ENCODE data around the gene MAP3K3.

DNA sequence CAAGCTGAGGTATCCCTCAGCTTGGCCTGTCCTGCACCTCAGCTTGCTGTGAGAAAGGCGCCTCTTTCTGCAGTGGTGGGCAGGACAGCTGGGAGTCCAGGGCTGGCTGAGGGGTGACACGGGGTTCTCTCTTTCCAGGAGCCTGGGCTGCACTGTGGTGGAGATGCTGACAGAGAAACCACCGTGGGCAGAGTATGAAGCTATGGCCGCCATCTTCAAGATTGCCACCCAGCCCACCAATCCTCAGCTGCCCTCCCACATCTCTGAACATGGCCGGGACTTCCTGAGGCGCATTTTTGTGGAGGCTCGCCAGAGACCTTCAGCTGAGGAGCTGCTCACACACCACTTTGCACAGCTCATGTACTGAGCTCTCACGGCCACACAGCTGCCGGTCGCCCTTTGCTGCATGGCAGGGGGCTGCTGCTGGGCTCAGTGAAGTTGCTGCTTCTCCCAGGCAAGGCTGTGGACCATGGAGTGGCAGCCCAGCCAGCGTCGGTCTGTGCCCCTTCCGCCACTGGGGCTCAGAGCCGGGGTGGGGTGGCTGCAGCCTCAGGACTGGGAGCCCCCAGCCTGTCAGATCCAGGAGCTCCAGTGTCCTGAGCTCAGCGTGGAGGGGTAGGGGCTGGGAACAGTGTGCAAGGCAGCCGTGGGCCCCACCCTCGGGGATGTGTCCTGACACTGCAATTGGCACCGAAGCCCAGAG is 71.3 kb downstream of the MAP3K3 start:
- TF ChIP-seq, protein P1, sequence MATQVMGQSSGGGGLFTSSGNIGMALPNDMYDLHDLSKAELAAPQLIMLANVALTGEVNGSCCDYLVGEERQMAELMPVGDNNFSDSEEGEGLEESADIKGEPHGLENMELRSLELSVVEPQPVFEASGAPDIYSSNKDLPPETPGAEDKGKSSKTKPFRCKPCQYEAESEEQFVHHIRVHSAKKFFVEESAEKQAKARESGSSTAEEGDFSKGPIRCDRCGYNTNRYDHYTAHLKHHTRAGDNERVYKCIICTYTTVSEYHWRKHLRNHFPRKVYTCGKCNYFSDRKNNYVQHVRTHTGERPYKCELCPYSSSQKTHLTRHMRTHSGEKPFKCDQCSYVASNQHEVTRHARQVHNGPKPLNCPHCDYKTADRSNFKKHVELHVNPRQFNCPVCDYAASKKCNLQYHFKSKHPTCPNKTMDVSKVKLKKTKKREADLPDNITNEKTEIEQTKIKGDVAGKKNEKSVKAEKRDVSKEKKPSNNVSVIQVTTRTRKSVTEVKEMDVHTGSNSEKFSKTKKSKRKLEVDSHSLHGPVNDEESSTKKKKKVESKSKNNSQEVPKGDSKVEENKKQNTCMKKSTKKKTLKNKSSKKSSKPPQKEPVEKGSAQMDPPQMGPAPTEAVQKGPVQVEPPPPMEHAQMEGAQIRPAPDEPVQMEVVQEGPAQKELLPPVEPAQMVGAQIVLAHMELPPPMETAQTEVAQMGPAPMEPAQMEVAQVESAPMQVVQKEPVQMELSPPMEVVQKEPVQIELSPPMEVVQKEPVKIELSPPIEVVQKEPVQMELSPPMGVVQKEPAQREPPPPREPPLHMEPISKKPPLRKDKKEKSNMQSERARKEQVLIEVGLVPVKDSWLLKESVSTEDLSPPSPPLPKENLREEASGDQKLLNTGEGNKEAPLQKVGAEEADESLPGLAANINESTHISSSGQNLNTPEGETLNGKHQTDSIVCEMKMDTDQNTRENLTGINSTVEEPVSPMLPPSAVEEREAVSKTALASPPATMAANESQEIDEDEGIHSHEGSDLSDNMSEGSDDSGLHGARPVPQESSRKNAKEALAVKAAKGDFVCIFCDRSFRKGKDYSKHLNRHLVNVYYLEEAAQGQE (IDR thresholded peaks at IDR 0.05; ENCODE audit: low read depth): no peak
- TF ChIP-seq RAD21 (IDR thresholded peaks at IDR 0.05; ENCODE audit: low read depth): no peak
- TF ChIP-seq TAF1 (IDR thresholded peaks at IDR 0.05; ENCODE audit: low read depth): no peak
- TF ChIP-seq FOXM1 (IDR thresholded peaks at IDR 0.05; ENCODE audit: borderline replicate concordance, low read depth): no peak
